GM18502 (cell line): ENCODE measurements around the gene UBE2Q2.
"Not testable (repeated sequence)": the region's sequence is repeated elsewhere in the genome, so short reads cannot be mapped to it uniquely, and the experiment has no call there.

Source experiments
- ATAC-seq: cut with Tn5 transposase; IDR thresholded peaks from one replicate; pipeline ENCODE4 v1.9.1; 2021; ENCODE audit warnings: mild to moderate bottlenecking; ENCODE audit not compliant: unreplicated experiment, poor library complexity

The UBE2Q2 gene

GRCh38 chr15:75864213-75865059 lies 21.2 kb downstream of the UBE2Q2 start:
- no peak for ATAC-seq

GRCh38 chr15:75866045-75866444 lies 22.8 kb downstream of the UBE2Q2 start:
- not testable (repeated sequence) for ATAC-seq

GRCh38 chr15:75866916-75867315 lies 23.7 kb downstream of the UBE2Q2 start:
- no peak for ATAC-seq

DNA sequence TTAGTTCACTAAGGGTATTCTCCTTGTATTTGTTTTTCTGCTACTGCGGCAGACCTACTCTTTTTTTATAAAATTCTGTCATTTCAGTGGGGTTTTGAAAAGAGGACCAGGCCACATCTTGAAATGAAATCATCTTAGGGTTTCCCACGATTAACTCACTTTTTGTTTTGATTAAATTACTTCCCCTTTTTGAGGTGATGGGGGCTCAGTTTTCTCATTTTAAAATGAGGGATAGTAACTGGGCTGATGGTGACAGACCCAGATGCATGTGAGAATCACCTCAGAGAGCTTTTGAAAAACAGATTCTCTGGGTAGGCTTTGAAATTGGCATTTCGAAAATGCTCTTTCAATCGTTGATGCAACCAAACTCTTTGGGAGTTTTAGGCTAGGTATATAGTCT lies 24.2 kb downstream of the UBE2Q2 start:
- ATAC-seq = no peak

DNA sequence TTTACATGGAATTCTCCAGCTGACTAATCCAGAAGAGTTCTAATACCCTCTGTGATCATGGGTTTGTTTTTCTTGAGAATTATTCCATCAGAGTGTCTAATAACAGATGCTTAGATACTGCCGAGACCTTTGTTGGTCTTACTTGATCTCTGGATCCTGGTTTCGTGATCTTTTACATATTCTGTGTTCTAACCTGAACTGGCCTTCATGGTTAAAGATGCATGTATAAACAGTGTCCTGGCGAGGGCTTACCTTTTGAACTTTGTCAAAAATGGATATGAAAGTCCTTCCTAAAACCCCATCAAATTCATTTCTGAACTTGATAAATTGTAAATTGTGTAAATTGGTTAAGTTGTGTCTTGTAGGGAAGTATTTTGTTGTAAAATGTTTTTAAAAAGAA lies 24.8 kb downstream of the UBE2Q2 start:
- no peak for ATAC-seq

GRCh38 chr15:75869446-75869845 lies 26.2 kb downstream of the UBE2Q2 start:
- ATAC-seq = no peak

GRCh38 chr15:75871589-75871988 lies 28.3 kb downstream of the UBE2Q2 start:
- not testable (repeated sequence) for ATAC-seq

DNA sequence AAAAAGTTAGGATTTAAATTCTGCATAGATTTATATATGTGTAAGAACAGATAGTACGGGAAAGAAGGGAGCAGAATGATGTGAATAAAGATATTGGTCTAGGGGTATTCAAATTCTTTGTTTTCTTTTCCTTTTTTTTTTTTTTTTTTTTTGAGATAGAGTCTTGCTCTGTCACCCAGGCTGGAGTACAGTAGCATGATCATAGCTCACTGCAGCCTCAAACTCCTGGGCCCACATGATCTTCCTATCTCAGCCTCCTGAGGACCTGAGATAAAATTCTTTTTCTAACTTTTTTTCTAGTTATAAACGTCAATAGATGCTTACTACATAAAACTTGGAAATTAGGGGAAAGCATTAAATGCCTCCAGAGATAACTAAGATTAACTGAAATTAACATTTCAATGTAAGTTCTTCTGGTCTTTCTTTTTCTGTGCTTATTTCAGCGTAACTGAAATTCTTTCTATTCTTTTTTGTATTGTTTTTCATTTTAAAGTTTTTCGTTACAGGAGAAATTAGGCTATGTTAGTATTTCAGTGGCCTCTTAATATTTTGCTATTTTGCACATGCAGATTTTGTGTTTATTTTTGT lies 29.2 kb downstream of the UBE2Q2 start:
- ATAC-seq = no peak

DNA sequence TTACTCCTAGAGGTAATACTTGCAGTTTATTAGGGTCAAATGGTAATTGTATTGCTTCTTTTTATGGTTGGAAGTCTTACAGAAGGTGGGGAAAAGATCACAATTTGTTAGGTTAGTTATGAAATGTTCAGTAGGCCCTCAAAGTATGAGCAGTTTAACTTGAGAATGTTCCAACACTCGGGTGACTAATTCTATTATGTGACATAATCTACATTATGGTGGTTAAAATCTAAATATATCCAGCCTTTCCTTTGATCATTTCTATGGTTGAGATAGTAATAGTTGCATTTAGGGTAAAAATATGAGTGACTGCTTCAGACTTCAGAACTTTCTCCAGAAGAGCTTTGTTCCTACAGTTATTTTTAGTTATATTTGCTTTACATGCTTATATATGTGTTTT lies 40.8 kb downstream of the UBE2Q2 start:
- no peak for ATAC-seq

DNA sequence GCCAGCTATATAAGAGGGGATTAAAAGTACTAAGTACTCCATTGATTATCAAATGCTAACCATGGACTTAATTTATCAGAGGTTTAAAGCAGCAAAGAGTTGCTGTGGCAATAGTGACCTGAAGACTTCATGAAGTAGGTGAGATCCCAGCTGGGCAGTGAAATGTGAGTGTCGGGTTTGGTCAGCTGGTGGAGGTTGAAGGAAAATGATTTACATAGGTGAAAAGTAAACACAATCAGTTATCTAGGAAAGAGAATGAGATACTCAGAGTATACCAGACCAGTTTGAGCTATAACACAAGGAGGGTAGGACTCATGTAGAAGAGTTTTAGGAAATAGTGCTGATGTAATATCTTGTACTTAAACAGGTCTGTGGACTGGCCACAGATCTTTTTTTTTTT lies 43.9 kb downstream of the UBE2Q2 start:
- ATAC-seq = no peak

- no peak for ATAC-seq
These were observed 48.6 kb downstream of the UBE2Q2 start for GRCh38 chr15:75891895-75892294.

DNA sequence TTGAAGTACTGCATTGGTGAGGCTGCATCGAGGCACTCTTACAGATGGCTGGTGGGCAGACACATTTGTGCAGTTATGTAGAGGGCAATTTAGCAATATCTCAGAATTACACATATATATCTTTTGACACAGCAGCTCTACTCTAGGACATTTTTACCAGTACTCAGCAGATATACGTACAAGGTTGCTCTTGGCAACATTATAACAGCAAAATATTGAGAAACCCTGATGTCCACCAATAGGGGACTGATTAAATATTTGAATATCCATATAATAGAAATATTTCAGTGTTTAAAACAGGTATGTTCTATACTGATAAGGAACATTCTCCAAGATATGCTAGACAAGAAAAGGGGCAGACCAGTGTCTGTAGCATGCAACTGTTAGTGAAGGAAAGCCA lies 52.5 kb downstream of the UBE2Q2 start:
- no peak for ATAC-seq

DNA sequence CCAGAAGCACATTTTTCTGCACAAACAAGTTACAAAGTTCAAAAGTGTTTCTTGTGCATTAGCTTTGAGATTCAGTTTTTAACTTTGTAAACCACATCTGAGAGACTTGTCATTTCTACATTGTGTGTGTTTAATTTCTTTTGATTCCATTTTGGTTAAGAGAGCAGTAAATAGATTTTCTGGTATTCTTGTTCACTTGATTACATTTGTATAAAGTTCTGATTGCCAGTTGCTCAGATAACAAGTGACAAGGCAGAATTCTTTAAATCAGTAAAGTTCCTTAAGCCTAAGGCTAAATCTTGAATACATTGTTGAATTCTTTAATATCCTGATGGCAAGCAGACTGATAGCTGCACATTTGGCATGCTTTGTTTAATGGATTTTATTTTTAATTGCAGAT lies 57.3 kb downstream of the UBE2Q2 start:
- no peak for ATAC-seq

- no peak for ATAC-seq
These were observed 58.9 kb downstream of the UBE2Q2 start for GRCh38 chr15:75902129-75902557.

GRCh38 chr15:75903331-75904239 lies 60.3 kb downstream of the UBE2Q2 start, which contains the start of gene FBXO22:
FBXO22 (plus strand) TSS chr15:75903878; CDS start chr15:75903964, 86 bp downstream.
- peak; percentile 90 for ATAC-seq

DNA sequence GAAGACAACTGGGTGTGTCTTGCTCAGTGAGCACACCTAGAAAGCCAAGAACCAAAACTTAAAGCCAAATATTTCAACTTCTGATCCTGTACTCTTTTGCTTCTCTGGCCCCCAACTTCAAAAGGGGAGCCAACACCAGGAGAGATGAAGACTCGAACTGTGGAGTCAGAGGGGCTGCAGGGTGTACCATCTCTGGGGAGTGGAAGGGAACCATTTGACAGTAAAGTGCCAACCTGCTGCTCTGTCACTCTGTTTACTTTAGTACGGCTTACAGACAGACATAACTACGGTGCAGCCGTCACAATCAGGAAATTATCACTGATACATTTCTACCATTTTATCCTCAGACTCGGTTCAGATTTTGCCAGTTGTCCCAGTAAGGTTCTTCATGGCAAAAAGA lies 62.0 kb downstream of the UBE2Q2 start:
- ATAC-seq = no peak

DNA sequence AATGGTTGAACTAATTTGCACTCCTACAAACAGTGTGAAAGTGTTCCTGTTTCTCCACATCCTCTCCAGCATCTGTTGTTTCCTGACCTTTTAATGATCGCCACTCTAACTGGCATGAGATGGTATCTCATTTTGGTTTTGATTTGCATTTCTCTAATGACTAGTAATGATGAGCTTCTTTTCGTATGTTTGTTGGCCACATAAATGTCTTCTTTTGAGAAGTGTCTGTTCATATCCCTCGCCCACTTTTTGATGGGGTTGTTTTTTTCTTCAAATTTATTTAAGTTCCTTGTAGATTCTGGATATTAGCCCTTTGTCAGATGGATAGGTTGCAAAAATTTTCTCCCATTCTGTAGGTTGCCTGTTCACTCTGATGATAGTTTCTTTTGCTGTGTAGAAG lies 67.1 kb downstream of the UBE2Q2 start:
- not testable (repeated sequence) for ATAC-seq

- ATAC-seq = no peak
These were observed 73.7 kb downstream of the UBE2Q2 start for GRCh38 chr15:75916978-75917377.

- ATAC-seq = no peak
These were observed 74.9 kb downstream of the UBE2Q2 start for GRCh38 chr15:75918135-75918534.

DNA sequence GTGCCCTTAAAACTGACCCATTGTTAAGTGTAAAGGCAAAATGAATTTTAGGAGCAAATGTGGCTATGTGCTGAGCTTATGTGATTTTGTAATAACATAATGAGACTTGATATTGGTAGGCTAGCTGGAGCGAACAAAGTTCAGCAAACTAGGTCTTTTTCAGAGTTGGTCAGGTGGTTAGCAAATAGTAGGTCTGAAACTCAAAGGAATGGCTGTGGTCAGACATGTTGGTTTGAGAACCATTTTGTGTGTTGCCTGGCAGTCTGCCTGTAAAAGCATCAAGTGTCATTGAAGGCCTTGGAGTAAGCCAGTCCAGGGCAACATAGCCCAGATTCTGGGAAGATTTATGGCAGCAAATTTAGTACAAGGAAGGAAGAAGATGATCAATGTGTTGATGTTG lies 76.8 kb downstream of the UBE2Q2 start:
- ATAC-seq = no peak
